LHCN-M2 (cell line): ENCODE measurements around the gene STX17. TPM values are rescaled to one million over a fixed set of nuclear protein-coding genes. Genes with fewer than 3 reads are reported as not detected.

Source experiments
- DNase-seq: peaks from one replicate; pipeline ENCODE4 v3.0.0-alpha.2; 2012; ENCODE audit warnings: low read depth
- total RNA-seq: library from RNA; depleted of rRNA; stranded (reverse); fragments of >200 nt; gene quantifications from 2 replicates; pipeline ENCODE4 v1.2.3, GENCODE V29; 2014

STX17 gene
- total RNA-seq, 1 experiment from 2014 or later = 13.4 TPM

DNA sequence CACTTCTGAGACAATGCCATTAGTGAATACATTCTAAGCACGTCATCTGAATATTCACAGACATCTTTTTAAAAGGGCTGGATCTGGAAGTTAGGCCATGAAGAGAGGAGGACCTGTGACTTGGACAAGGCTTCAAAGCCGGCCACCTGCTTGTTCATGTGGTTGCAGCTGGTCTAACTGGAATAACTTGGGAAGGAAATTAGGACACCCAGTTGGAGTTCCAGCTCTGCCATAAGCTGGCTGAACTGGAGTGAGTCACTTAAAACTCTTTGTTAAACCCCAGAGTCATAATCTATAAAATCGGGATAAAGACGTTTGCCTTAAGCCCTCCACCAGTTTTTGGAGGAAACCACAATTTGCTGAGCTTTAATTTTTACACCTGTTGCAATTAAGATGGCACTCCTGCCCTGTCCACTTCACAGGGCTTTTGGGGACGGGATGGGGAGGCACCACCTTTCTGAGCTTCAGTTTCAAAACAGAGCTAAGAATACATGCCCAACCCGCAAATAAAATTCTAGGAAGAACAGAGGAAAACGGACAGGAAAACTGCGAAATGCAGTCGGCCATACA is 536 bp upstream of the STX17 start:
- peak; percentile 35 for DNase-seq

GRCh38 chr9:99907208-99907532 is 716 bp downstream of the STX17 start:
- DNase-seq = no peak

DNA sequence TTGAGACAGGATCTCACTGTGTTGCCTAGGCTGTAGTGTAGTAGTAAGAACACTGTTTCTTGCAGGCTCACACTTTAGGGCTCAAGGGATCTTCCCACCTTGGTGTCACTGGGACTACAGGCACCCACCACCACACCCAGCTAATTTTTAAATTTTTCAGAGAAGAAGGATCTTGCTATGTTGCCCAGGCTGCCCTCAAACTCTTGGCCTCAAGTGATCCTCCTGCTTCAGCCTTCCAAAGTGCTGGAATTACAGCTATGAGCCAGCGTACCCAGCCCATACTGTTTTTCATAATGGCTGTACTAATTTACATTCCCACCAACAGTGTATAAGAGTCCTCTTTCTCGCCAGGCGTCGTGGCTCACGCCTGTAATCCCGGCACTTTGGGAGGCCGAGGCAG is 5.1 kb downstream of the STX17 start:
- no peak for DNase-seq

DNA sequence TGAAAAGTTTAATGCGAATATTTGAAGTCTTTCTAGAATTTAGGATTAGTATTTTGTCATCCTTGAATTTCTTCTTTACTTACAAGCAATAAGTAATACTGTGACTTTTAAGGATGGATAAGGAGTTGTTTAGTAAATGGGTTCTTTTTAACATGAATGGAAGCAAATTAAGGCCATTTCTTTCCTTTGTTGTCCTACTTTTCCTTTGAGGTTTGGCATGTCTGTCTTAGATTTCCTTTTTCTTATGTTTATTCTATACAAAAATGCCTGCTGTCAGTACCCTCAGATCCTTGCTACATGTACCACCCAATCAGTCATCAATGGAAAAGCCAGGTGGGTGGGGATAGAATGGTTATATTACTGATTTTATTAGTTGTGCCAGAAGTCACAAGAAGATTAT is 10.2 kb downstream of the STX17 start:
- DNase-seq = no peak

DNA sequence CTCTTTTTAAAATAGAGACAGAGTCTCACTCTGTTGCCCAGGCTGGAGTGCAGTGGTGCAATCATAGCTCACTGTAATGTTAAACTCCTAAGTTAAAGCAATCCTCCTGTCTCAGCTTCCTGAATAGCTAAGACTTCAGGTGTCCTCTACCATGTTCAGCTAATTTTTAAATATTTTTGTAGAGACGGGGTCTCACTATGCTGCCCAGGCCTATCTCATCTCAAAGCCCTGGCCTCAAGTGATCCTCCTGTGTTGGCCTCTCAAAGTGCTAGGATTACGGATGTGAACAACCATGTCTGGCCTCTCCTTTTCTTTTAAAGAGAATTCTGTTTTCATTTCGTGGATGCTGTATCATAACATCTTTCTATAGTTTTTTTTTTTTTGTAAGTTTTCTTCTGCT is 11.7 kb downstream of the STX17 start:
- DNase-seq = no peak

DNA sequence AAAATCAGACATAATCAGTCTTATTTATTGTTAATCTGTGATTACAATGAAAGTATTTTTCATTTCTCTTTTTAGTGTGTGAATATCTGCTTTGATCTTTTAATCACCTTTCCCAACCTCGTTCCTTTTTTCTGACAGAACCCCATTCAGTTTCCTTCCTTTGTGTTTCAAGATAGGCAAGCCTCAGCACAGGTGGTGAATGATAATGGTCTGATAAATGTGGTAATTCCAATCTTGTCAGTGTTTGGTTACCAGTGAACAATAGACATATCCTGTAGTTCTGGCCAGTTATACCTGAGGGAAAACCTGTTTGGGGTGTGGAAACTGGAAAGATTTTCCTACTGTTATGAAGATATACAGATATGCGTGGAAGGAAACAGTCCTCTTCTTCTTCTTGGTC is 13.5 kb downstream of the STX17 start:
- no peak for DNase-seq

DNA sequence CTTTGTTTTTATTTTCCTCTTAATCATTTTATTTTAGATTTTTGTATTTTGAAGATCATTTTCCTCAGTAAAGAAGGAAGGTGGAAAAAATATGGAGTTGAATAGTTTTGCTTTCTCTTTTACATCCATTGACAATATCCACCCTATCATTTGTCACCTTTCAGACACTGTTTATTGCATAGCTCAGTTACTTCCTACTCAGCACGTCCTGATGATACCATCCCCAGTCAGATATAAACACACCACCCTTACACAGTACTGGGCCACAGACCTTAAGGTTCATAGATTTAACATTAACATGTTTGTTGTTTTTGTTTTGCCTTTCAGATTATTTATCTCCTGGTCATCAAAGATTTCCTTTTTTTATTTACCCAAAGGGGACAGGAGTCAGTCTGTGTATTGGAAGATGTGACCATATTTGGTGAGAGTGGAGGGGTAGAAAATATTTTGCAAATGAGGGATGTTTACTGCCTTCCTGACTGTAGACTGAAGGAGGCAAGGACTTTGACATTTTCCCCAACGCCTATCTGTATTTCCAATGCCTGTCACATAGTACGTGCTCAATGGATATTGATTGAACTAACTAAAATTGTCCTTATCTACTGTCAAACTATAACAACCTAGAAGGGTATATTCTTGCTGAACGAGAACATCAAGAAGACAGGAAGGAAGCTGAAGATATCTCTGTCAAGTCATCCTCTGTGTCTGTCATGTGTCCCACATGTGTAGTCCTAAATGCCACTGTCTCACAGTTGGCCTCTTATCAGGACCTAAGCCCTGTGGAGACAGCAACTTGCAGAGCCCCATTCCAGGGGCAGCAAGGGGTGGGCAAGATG is 15.6 kb downstream of the STX17 start:
- no peak for DNase-seq

- DNase-seq = no peak
Observed at GRCh38 chr9:99922711-99923030, 16.2 kb downstream of the STX17 start.

GRCh38 chr9:99925541-99925940 is 19.1 kb downstream of the STX17 start:
- no peak for DNase-seq

- no peak for DNase-seq
Observed at GRCh38 chr9:99929652-99930051, 23.2 kb downstream of the STX17 start.

GRCh38 chr9:99931155-99931840 is 24.8 kb downstream of the STX17 start:
- no peak for DNase-seq

GRCh38 chr9:99936947-99937587 is 30.6 kb downstream of the STX17 start:
- DNase-seq = no peak

GRCh38 chr9:99947395-99947794 is 40.9 kb downstream of the STX17 start:
- no peak for DNase-seq

DNA sequence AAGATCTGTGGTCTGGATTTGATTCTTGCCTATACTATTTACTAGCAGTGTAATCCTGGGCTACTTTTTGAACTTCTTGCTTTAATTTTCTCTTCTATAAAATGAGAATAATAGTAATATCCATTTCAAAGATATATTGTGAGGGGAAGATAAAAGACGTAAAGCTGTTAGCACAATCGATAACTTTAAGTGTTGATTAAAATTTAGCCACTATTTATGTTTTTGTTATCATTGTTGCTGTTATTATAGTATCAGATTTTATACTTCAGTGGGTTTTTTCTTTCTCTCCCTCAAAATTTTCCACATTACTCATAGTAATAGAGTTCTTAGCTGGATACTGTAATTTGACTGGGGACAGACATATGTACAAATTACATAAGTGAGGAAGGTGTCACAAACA is 42.0 kb downstream of the STX17 start:
- no peak for DNase-seq

GRCh38 chr9:99948896-99949295 is 42.4 kb downstream of the STX17 start:
- peak; percentile 10 for DNase-seq

DNA sequence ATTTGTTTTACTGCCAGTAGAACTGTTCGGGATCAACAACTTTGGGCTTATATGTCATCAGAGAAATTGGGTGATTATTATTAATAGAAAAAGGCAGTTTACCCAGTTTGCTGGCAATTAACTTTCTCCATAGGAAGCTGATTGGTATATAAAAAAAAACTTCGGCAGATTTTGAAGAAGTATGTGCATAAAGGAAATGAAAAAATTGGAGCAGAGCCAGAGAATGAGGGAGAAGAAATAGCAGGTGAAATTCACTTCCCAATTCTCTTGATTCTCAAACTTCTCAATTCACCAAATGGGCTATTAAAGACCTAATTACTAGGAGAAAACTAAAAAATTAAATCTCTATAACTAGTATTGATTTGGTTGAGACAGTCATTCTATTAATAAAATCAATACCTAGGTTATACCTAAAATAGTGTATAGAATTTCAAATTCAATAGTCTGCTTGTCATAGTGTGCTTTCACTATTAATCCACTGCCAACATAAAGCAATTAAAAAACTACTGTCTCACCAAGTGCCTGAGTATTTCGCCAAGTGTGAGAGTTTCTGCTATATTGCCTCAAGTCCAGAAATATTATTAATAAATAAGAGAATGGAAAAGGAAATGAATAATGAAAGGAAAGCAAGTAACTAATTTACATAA is 47.5 kb downstream of the STX17 start:
- no peak for DNase-seq

GRCh38 chr9:99954819-99955218 is 48.4 kb downstream of the STX17 start:
- no peak for DNase-seq

- no peak for DNase-seq
Observed at GRCh38 chr9:99955606-99956005, 49.2 kb downstream of the STX17 start.

- peak; percentile 19 for DNase-seq
Observed at GRCh38 chr9:99962680-99963261, 56.3 kb downstream of the STX17 start.

GRCh38 chr9:99964336-99964735 is 57.9 kb downstream of the STX17 start:
- DNase-seq = no peak

DNA sequence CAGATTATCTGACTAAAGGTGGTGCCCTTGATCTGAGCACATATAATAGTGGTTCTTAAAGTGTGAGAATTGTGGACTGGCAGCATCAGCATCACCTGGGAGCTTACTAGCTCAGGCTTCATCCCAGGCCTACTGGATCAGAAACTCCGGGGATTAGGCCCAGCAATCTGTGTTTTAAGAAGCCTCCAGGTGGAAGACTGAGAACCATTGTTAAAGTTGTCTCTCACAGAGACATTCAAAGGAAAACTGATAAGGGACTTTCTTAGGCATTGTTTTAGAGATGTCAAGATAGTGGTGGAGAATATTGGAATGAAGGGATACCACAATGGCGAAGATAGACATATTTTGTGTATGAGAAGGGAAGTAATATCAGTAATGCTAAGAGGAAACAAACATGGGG is 59.5 kb downstream of the STX17 start:
- no peak for DNase-seq

GRCh38 chr9:99966716-99967115 is 60.3 kb downstream of the STX17 start:
- peak; percentile 61 for DNase-seq
